ENCODE data around the gene TAGLN2.

Gene TAGLN2

GRCh38 chr1:159924791-159925718 lies at the start of gene TAGLN2:
Gene TAGLN2, minus strand, starts transcription at chr1:159925507. Its CDS starts 4,998 bp downstream, at chr1:159920509.
- no peak for DNase-seq

- DNase-seq, result no peak
These were observed 49.2 kb upstream of the TAGLN2 start for GRCh38 chr1:159974350-159974965.

DNA sequence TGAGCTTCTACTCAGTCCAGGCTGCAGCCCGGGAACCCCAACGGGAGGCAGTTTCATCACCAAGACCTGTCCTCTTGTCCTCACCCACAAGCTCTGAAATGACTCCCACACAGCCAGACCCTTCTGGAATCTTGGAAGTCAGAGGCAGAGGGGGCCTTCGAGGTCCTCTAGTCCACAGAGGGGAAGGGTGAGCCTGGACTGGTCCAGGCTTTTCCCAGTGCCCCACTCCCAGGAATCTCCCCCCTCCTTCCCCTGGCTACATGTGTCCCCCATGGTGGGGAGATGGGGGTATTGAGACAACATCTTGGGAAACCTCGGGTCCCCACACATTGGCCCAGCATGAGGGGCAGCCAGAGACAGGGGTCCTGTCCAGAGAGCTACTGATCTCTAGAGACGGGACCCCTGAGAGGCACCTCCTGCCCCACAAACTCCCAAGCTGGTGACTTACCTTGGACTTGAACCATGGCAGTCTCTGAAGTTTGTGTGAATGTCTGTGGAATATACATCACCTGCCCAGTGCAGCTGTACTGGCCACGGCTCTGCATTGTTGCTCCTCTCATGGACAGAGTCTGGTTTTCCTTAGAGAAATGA lies 48.1 kb upstream of the TAGLN2 start:
- DNase-seq, result no peak

- no peak for DNase-seq
These were observed 47.3 kb upstream of the TAGLN2 start for GRCh38 chr1:159972443-159973205.

DNA sequence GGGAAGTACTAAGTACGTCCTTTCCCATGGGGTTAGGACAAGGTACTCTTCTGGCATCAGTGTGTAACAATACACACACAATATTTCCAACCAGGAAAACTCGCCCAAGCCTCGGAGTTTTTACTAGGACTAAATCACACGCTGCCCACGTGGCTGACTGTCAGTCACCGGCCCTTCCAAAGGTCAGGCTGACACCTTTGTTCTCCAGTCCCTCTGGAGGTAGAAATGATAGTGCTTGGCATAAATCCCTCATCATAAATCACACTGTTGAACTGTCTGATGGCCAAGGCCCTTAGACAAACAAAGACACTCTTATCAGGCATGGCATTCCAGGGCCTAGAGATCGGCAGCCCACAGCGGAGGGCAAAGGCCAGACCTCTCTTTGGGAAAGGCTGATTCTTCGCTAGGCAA lies 45.6 kb upstream of the TAGLN2 start:
- DNase-seq, result no peak

- no peak for DNase-seq
These were observed 43.6 kb upstream of the TAGLN2 start for GRCh38 chr1:159968901-159969300.

GRCh38 chr1:159965263-159965662 lies 40.0 kb upstream of the TAGLN2 start:
- DNase-seq, result no peak

- no peak for DNase-seq
These were observed 38.8 kb upstream of the TAGLN2 start for GRCh38 chr1:159964144-159964543.

GRCh38 chr1:159962176-159962575 lies 36.9 kb upstream of the TAGLN2 start:
- no peak for DNase-seq

DNA sequence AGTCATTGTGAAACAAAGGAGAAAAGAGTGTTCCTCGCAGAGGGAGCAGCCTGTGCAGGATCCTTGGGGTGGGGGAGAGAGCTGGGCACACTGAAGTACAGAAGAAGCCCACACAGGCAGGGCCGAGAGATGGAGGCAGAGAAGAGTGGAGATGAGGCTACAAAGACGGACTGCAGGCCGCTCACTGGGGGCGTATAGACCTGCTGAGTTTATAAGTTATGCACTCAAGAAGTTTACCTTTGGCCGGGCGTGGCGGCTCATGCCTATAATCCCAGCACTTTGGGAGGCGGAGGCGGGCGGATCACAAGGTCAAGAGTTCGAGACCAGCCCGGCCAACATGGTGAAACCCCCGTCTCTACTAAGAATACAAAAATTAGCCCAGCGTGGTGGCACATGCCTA lies 36.3 kb upstream of the TAGLN2 start:
- no peak for DNase-seq

GRCh38 chr1:159960721-159961381 lies 35.5 kb upstream of the TAGLN2 start:
- no peak for DNase-seq

DNA sequence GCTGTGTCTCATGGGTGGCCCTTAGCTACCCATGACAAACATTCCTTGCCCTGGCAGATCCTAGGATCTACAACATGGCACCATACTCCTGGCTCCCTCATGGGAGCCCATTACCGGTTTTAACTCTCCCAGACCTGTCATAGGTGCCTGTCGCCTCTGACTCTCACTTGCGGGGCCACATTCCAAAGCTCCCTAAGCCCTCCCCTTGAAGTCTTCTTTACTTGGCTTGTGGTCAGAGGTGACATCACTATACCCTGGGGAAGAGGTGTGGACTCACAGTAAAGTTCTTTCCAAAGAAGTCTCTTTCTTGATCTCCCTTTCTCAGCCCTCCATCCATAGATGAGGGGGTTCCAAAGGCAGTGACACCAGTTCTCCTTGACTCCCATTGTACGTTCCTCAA lies 34.1 kb upstream of the TAGLN2 start:
- no peak for DNase-seq

GRCh38 chr1:159958719-159959380 lies 33.5 kb upstream of the TAGLN2 start:
- no peak for DNase-seq

DNA sequence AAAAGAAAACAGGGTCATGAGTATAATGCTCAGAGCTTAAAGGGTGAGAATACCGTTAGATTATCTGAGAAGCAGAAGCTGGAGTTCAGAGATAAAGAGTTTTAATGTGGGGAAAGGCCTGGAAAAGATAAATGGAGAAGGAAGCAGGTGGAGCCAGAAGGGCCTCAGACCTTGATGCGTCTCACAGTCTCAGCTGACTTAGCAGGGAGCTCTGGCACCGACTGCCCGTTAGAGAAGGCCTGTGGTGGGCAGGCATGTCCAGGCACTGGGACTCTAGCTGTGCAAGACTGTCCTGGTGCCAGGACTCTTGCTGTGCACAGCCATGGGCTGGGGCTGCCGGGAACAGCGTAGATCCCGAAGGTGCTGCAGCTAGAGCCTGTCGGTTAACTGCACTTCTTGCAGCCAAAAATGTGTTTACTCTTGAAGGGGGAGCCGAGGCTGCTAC lies 32.5 kb upstream of the TAGLN2 start:
- DNase-seq, result no peak

DNA sequence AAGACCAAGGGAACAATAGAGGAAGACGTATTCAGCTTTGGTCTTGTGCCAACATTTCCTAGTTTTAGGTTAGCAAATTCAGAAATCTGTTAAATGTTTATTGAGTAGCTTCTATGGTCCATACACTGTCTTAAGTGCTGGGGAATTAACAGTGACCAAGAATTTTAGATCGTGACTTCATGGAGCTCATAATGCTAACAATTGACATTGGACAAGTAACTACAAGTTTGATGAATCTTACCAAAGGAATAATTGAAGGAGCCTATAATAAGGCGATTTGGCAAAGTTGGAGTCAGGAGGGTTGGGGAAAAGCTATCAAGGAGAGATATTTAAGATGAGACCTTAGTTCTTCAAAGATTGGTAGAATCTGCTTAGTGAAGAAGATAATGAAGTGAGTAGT lies 30.1 kb upstream of the TAGLN2 start:
- DNase-seq, result no peak

GRCh38 chr1:159953536-159954515 lies 28.5 kb upstream of the TAGLN2 start, which contains the start of gene SLAMF9:
Gene SLAMF9, minus strand, starts transcription at chr1:159954237. Its CDS starts 100 bp downstream, at chr1:159954137.
- DNase-seq, result no peak

GRCh38 chr1:159952932-159953331 lies 27.6 kb upstream of the TAGLN2 start:
- DNase-seq, result no peak

GRCh38 chr1:159951551-159951950 lies 26.2 kb upstream of the TAGLN2 start:
- DNase-seq, result no peak

DNA sequence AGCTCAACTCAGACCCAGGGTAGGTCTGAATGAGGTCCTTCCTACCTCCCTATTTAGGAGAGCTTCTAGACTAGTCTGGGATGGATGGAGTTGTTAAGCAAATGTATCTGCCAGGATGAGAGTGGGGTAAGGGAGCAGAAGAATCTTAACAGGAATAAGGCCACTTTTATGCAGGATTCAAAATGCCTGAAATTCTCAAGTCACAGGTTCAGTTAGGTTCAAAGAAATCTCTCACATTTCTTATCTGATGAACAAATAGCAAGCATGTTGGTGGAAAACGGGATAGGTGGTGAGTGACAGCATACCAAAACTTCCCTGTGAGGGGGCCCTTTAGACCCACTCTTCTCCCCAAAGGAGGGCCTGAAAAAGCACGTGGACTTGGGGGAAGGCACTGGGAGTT lies 25.7 kb upstream of the TAGLN2 start:
- DNase-seq, result no peak

- no peak for DNase-seq
These were observed 24.7 kb upstream of the TAGLN2 start for GRCh38 chr1:159949981-159950381.

Measured in cerebellar nuclear complex (tissue), 1 donor.